Astrocyte of the spinal cord (primary cell): ENCODE results near the gene SFI1.
A peak's percentile ranks its signal among the peaks of the same experiment; 100 is the strongest.
"Not testable (repeated sequence)": the region's sequence is repeated elsewhere in the genome, so short reads cannot be mapped to it uniquely, and the experiment has no call there.

Experiments used
- DNase-seq: peaks from one replicate; pipeline ENCODE4 v3.0.0; 2011; ENCODE audit warnings: low read depth, low spot score
- H3K4me3 ChIP-seq: 2 replicates; pipeline ENCODE4 v1.5.1; 2011; ENCODE audit warnings: low read depth, mild to moderate bottlenecking, low read length, moderate library complexity
- CTCF ChIP-seq: IDR thresholded peaks from 2 replicates; pipeline ENCODE4 v1.5.1; 2012; ENCODE audit warnings: low read depth, mild to moderate bottlenecking, low read length, inconsistent platforms
- in situ Hi-C: cut with HindIII; loops from 2 replicates; pipeline ENCODE4 v1.10.0; 2017; ENCODE audit warnings: low sequenced_read_pairs

SFI1 gene

GRCh38 chr22:31492151-31492550, 4.2 kb upstream of the SFI1 start:
- no peak for TF ChIP-seq CTCF
- DNase-seq: no peak
- H3K4me3 ChIP-seq: no peak overlapping the region
- in situ Hi-C loops: no loop called here

- DNase-seq, H3K4me3 ChIP-seq, in situ Hi-C loops: not testable (repeated sequence)
These were observed 3.0 kb upstream of the SFI1 start for GRCh38 chr22:31493355-31493754.

- in situ Hi-C loops: no loop called here
- DNase-seq: no peak
These were observed 993 bp upstream of the SFI1 start for GRCh38 chr22:31495343-31495742.

GRCh38 chr22:31496735-31497146, 405 bp downstream of the SFI1 start:
- TF ChIP-seq CTCF: no peak
- peak overlapping the region; percentile 95 for H3K4me3 ChIP-seq
- DNase-seq: peak; percentile 12
- in situ Hi-C loops: no loop called here

More at GRCh38 chr22:31495343-31495742, 993 bp upstream of the SFI1 start:
- no peak for TF ChIP-seq CTCF
- H3K4me3 ChIP-seq: peak overlapping the region; percentile 95

- peak overlapping the region; percentile 95 for H3K4me3 ChIP-seq
- DNase-seq: no peak
- in situ Hi-C loops: no loop called here
- TF ChIP-seq CTCF: no peak
These were observed 1.0 kb downstream of the SFI1 start for GRCh38 chr22:31497148-31497938.

- no peak overlapping the region for H3K4me3 ChIP-seq
- DNase-seq: no peak
- in situ Hi-C loops: no loop called here
- no peak for TF ChIP-seq CTCF
These were observed 5.4 kb downstream of the SFI1 start for GRCh38 chr22:31501738-31502137.

GRCh38 chr22:31503211-31503964, 7.1 kb downstream of the SFI1 start:
- in situ Hi-C loops: no loop called here
- no peak for TF ChIP-seq CTCF
- no peak for DNase-seq
- no peak overlapping the region for H3K4me3 ChIP-seq
